Nephron progenitor cell (in vitro differentiated cells): ENCODE results near the gene DENND1B.

ENCODE experiments used
- DNase-seq: peaks from one replicate; pipeline ENCODE4 v3.0.0; 2021
- H3K27ac Mint-ChIP-seq: 2 replicates; pipeline ENCODE4 v1.8.0; 2021; ENCODE audit warnings: mild to moderate bottlenecking, moderate library complexity, mixed read lengths
- H3K27me3 Mint-ChIP-seq: 2 replicates; pipeline ENCODE4 v1.8.0; 2021; ENCODE audit warnings: mild to moderate bottlenecking, low read depth, mixed read lengths; ENCODE audit not compliant: poor library complexity
- H3K36me3 Mint-ChIP-seq: 2 replicates; pipeline ENCODE4 v1.8.0; 2021; ENCODE audit warnings: low read depth, mixed read lengths
- H3K4me1 Mint-ChIP-seq: 2 replicates; pipeline ENCODE4 v1.8.0; 2021; ENCODE audit warnings: mixed read lengths
- H3K4me3 Mint-ChIP-seq: 2 replicates; pipeline ENCODE4 v1.8.0; 2021; ENCODE audit warnings: mild to moderate bottlenecking, moderate library complexity, mixed read lengths
- H3K9me3 Mint-ChIP-seq: 2 replicates; pipeline ENCODE4 v1.8.0; 2021; ENCODE audit warnings: mild to moderate bottlenecking, moderate library complexity, mixed read lengths
- TF ChIP-seq, protein P1 (sequence below): fragments of 200-600 bp; sonication (generic); IDR thresholded peaks from 2 replicates; pipeline ENCODE4 v1.5.0; 2021; ENCODE audit warnings: antibody characterized with exemption

DENND1B gene, protein sequence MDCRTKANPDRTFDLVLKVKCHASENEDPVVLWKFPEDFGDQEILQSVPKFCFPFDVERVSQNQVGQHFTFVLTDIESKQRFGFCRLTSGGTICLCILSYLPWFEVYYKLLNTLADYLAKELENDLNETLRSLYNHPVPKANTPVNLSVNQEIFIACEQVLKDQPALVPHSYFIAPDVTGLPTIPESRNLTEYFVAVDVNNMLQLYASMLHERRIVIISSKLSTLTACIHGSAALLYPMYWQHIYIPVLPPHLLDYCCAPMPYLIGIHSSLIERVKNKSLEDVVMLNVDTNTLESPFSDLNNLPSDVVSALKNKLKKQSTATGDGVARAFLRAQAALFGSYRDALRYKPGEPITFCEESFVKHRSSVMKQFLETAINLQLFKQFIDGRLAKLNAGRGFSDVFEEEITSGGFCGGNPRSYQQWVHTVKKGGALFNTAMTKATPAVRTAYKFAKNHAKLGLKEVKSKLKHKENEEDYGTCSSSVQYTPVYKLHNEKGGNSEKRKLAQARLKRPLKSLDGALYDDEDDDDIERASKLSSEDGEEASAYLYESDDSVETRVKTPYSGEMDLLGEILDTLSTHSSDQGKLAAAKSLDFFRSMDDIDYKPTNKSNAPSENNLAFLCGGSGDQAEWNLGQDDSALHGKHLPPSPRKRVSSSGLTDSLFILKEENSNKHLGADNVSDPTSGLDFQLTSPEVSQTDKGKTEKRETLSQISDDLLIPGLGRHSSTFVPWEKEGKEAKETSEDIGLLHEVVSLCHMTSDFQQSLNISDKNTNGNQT

DNA sequence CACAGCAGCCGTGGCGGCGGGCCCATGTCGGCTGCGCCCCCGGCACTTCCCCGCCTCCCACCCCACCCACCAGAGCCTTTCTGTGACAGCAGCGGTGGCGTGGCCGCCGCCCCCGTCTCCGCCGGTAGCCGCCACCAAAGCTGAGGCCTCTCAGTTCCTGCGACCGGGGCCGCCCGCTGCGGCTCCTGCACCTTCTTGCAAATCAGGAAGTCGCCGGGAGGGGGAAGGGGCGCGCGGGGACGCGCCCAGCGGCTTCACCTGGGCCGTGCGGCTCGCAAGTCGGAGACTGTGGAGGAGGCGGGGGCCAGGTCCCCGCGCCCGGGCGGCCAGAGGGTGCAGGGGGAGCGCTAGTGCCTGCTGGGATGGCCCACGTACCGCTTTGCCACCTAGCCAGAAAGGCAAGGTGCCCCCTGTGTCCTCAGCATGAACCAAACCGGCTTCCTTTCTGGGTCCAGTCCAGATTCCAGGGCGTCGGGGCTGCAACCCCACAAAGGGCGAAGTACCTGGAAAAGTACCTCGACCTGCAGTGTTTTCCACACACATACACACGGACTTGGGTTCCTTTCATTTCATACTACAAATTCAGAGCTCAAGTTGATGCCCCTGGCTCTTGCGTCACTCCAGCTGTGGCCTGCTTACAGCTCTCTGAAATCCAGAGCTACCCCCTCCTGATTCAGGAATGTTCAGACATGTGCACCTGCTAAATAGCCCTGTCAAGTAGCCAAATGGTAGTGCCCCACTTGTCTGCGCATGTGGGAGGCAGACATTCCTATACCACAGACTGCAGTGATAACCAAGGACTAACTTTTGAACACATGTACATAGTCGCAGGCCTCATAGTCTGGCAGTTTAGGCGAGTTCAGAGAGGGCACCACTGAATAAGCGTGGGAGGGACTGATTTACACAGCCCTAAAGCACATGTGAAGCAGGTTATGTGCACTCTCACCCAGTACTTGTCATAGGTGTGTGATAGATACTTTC is at the start of gene DENND1B:
TSS of gene DENND1B (minus strand) at position 199 of the 981 bp plus-strand sequence. CDS start 325 bp downstream, outside the sequence.
- peak within 1 kb of the TSS; percentile 92 for H3K4me3 Mint-ChIP-seq
- no peak within 1 kb of the TSS for H3K27ac Mint-ChIP-seq
- H3K27me3 Mint-ChIP-seq, result peaks cover 3% of the 10 kb centered on the region
- H3K36me3 Mint-ChIP-seq, result no peaks in the 10 kb centered on the region
- TF ChIP-seq, protein P1, sequence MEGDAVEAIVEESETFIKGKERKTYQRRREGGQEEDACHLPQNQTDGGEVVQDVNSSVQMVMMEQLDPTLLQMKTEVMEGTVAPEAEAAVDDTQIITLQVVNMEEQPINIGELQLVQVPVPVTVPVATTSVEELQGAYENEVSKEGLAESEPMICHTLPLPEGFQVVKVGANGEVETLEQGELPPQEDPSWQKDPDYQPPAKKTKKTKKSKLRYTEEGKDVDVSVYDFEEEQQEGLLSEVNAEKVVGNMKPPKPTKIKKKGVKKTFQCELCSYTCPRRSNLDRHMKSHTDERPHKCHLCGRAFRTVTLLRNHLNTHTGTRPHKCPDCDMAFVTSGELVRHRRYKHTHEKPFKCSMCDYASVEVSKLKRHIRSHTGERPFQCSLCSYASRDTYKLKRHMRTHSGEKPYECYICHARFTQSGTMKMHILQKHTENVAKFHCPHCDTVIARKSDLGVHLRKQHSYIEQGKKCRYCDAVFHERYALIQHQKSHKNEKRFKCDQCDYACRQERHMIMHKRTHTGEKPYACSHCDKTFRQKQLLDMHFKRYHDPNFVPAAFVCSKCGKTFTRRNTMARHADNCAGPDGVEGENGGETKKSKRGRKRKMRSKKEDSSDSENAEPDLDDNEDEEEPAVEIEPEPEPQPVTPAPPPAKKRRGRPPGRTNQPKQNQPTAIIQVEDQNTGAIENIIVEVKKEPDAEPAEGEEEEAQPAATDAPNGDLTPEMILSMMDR, result no peak
- peak; percentile 82 for DNase-seq
- peaks cover 4% of the 10 kb centered on the region for H3K9me3 Mint-ChIP-seq
- peaks cover 23% of the 10 kb centered on the region for H3K4me1 Mint-ChIP-seq

DNA sequence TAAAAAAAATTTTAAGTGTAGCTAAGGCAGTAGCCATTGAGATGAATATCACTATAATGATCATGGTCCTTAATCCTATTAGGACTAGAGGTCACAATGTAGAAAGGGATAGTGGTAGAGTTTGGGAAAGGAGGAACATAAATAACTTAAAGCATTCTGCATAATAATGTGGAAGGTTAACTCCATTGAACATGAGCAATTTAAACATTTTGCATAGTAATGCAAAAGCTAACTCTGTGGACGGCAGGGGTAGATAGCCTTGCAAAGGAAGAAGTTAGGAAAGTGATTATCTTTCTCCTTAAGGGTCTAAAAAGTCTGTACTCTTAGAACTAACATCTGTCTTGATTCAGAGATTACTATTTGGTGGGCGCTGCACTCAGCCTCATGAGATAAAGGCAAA is 39.0 kb upstream of the DENND1B start:
- no peak overlapping the region for H3K4me3 Mint-ChIP-seq
- H3K36me3 Mint-ChIP-seq, result no peaks in the 10 kb centered on the region
- H3K4me1 Mint-ChIP-seq, result peaks cover 17% of the 10 kb centered on the region
- H3K9me3 Mint-ChIP-seq, result no peaks in the 10 kb centered on the region
- TF ChIP-seq, protein P1, result no peak
- H3K27ac Mint-ChIP-seq, result no peak overlapping the region
- DNase-seq, result no peak
- H3K27me3 Mint-ChIP-seq, result peaks cover 13% of the 10 kb centered on the region

DNA sequence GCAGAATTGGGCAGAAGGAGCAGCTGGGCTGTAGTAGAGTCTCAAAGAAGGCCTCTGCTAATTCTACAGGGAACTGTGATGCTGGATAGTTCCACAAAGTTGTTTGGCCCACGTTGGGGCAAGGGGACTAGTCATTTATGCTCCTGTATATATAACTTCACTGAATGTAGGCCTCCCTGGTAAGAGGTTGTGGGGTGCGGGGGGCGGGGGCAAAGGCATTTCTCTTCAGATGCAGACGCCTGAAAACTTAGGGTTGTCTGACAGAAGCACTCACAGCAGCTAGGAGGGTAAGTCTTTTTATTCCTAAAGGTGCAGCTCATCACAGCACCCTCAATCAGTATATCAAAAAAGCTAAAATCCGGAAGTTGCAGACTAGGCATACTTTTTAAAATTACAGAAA is 38.5 kb upstream of the DENND1B start:
- Mint-ChIP-seq H3K27me3 (peaks cover 15% of the 10 kb centered on the region), H3K4me3 (no peak overlapping the region), H3K4me1 (peaks cover 22% of the 10 kb centered on the region), H3K36me3 (no peaks in the 10 kb centered on the region), H3K27ac (no peak overlapping the region), H3K9me3 (no peaks in the 10 kb centered on the region)
- TF ChIP-seq, protein P1, result no peak
- no peak for DNase-seq

DNA sequence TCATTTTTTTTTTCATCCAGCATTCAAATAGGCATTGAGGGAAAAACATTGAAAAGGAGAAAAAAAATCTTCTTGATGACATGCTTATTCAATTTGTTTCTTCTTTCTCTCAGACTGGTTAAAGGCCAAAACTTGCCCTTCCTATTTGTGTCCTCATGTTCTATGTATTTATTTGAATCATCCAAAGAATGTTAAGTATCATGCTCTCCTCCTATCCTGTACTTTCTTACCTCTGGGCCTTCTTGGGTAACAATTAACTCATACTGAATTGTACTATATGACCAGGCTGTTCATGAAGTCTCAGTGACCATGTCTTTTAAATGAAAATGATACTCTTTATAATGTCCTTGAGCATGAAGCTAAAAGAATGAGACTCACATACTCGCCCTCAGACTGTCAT is 36.5 kb upstream of the DENND1B start:
- no peaks in the 10 kb centered on the region for H3K36me3 Mint-ChIP-seq
- DNase-seq, result no peak
- no peaks in the 10 kb centered on the region for H3K9me3 Mint-ChIP-seq
- H3K4me1 Mint-ChIP-seq, result peaks cover 28% of the 10 kb centered on the region
- H3K27ac Mint-ChIP-seq, result no peak overlapping the region
- peaks cover 16% of the 10 kb centered on the region for H3K27me3 Mint-ChIP-seq
- TF ChIP-seq, protein P1, result no peak
- H3K4me3 Mint-ChIP-seq, result no peak overlapping the region

DNA sequence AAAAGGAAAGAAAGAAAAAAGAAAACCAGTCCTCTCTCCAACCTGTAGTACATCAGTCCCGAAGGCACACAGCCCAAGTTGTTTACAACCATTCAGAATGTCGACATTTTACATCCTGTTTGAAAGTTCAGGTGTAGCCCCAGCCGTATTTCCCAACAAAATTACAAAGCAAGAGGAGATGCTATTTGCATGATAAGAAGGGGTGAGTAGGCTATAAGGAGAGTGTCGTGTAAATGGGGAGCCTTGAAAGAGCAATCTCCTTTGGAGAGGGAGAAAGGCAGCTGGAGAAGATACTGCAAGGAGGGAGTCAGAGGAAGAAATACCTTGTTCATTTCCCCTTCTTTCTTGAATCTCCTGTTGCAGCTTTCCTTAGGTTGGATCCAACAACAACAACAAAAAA is 35.5 kb upstream of the DENND1B start:
- Mint-ChIP-seq H3K27ac (no peak overlapping the region), H3K9me3 (no peaks in the 10 kb centered on the region), H3K4me1 (peaks cover 28% of the 10 kb centered on the region), H3K4me3 (no peak overlapping the region), H3K27me3 (peaks cover 16% of the 10 kb centered on the region), H3K36me3 (no peaks in the 10 kb centered on the region)
- TF ChIP-seq, protein P1, result no peak
- no peak for DNase-seq
